Activated T-cell treated with anti-CD3 and anti-CD28 coated beads, Interleukin-2, amount 50 U/mL, for 24 hours (primary cell): ENCODE results near the gene ROMO1.
"Not testable (repeated sequence)": the region's sequence is repeated elsewhere in the genome, so short reads cannot be mapped to it uniquely, and the experiment has no call there.

Experiments
- DNase-seq: peaks from one replicate; pipeline ENCODE4 v3.0.0-alpha.2; 2020
- H3K27ac Mint-ChIP-seq: 2 replicates; pipeline ENCODE4 v1.8.0; 2020; ENCODE audit warnings: mild to moderate bottlenecking, mixed read lengths
- H3K27me3 Mint-ChIP-seq: 2 replicates; pipeline ENCODE4 v1.8.0; 2020; ENCODE audit warnings: mixed read lengths
- H3K36me3 Mint-ChIP-seq: 2 replicates; pipeline ENCODE4 v1.8.0; 2020; ENCODE audit warnings: low read depth, mixed read lengths
- H3K4me1 Mint-ChIP-seq: 2 replicates; pipeline ENCODE4 v1.8.0; 2020; ENCODE audit warnings: low read depth, mixed read lengths
- H3K4me3 Mint-ChIP-seq: 2 replicates; pipeline ENCODE4 v1.8.0; 2020; ENCODE audit warnings: mild to moderate bottlenecking, moderate library complexity, mixed read lengths
- H3K9me3 Mint-ChIP-seq: 2 replicates; pipeline ENCODE4 v1.8.0; 2020; ENCODE audit warnings: mixed read lengths

Gene ROMO1

GRCh38 chr20:35698298-35699126, 693 bp upstream of the ROMO1 start:
- H3K27ac Mint-ChIP-seq, result peak overlapping the region; percentile 99
- H3K36me3 Mint-ChIP-seq, result peaks cover 84% of the 10 kb centered on the region
- no peaks in the 10 kb centered on the region for H3K27me3 Mint-ChIP-seq
- H3K4me3 Mint-ChIP-seq, result peak overlapping the region; percentile 98
- H3K9me3 Mint-ChIP-seq, result no peaks in the 10 kb centered on the region
- peak; percentile 38 for DNase-seq
- H3K4me1 Mint-ChIP-seq, result peaks cover 52% of the 10 kb centered on the region

- DNase-seq, result no peak
- peak overlapping the region; percentile 99 for H3K27ac Mint-ChIP-seq
- H3K4me1 Mint-ChIP-seq, result peaks cover 60% of the 10 kb centered on the region
- H3K36me3 Mint-ChIP-seq, result peaks cover 89% of the 10 kb centered on the region
- no peaks in the 10 kb centered on the region for H3K27me3 Mint-ChIP-seq
- H3K4me3 Mint-ChIP-seq, result peak overlapping the region; percentile 98
- no peaks in the 10 kb centered on the region for H3K9me3 Mint-ChIP-seq
Measured at GRCh38 chr20:35699957-35700624, 886 bp downstream of the ROMO1 start.

GRCh38 chr20:35700625-35701148, 1.5 kb downstream of the ROMO1 start:
- Mint-ChIP-seq H3K4me1 (peaks cover 59% of the 10 kb centered on the region), H3K4me3 (peak overlapping the region; percentile 98), H3K36me3 (peaks cover 89% of the 10 kb centered on the region), H3K9me3 (no peaks in the 10 kb centered on the region), H3K27me3 (no peaks in the 10 kb centered on the region), H3K27ac (peak overlapping the region; percentile 99)
- peak; percentile 22 for DNase-seq

- Mint-ChIP-seq H3K27me3 (no peaks in the 10 kb centered on the region), H3K4me1 (peaks cover 54% of the 10 kb centered on the region), H3K4me3 (peak overlapping the region; percentile 34), H3K27ac (peak overlapping the region; percentile 87), H3K36me3 (peaks cover 93% of the 10 kb centered on the region), H3K9me3 (no peaks in the 10 kb centered on the region)
- DNase-seq, result peak; percentile 31
Measured at GRCh38 chr20:35702051-35702823, 3.0 kb downstream of the ROMO1 start.

- H3K27me3 Mint-ChIP-seq, result no peaks in the 10 kb centered on the region
- peaks cover 48% of the 10 kb centered on the region for H3K4me1 Mint-ChIP-seq
- peaks cover 92% of the 10 kb centered on the region for H3K36me3 Mint-ChIP-seq
- no peak overlapping the region for H3K4me3 Mint-ChIP-seq
- DNase-seq, result no peak
- no peaks in the 10 kb centered on the region for H3K9me3 Mint-ChIP-seq
- peak overlapping the region; percentile 87 for H3K27ac Mint-ChIP-seq
Measured at GRCh38 chr20:35702824-35703695, 3.9 kb downstream of the ROMO1 start.

GRCh38 chr20:35704514-35705261, 5.5 kb downstream of the ROMO1 start:
- Mint-ChIP-seq H3K9me3 (no peaks in the 10 kb centered on the region), H3K4me3 (no peak overlapping the region), H3K27me3 (no peaks in the 10 kb centered on the region), H3K4me1 (peaks cover 49% of the 10 kb centered on the region), H3K27ac (peak overlapping the region; percentile 62), H3K36me3 (peaks cover 95% of the 10 kb centered on the region)
- no peak for DNase-seq

GRCh38 chr20:35705894-35706293, 6.7 kb downstream of the ROMO1 start:
- Mint-ChIP-seq H3K27ac (peak overlapping the region; percentile 81), H3K4me1 (peaks cover 50% of the 10 kb centered on the region), H3K36me3 (peaks cover 95% of the 10 kb centered on the region)
- H3K9me3 Mint-ChIP-seq, H3K4me3 Mint-ChIP-seq, H3K27me3 Mint-ChIP-seq: not testable (repeated sequence)
- peak; percentile 26 for DNase-seq

- H3K9me3 Mint-ChIP-seq, H3K4me3 Mint-ChIP-seq, H3K27me3 Mint-ChIP-seq: not testable (repeated sequence)
- DNase-seq, result peak; percentile 25
- H3K27ac Mint-ChIP-seq, result peak overlapping the region; percentile 55
- H3K4me1 Mint-ChIP-seq, result peaks cover 52% of the 10 kb centered on the region
- peaks cover 97% of the 10 kb centered on the region for H3K36me3 Mint-ChIP-seq
Measured at GRCh38 chr20:35706591-35707529, 7.7 kb downstream of the ROMO1 start.

GRCh38 chr20:35708502-35708901, 9.3 kb downstream of the ROMO1 start:
- no peaks in the 10 kb centered on the region for H3K9me3 Mint-ChIP-seq
- no peak for DNase-seq
- H3K27ac Mint-ChIP-seq, result peak overlapping the region; percentile 93
- peaks cover 51% of the 10 kb centered on the region for H3K4me1 Mint-ChIP-seq
- no peaks in the 10 kb centered on the region for H3K27me3 Mint-ChIP-seq
- H3K36me3 Mint-ChIP-seq, result peaks cover 95% of the 10 kb centered on the region
- H3K4me3 Mint-ChIP-seq, result no peak overlapping the region

GRCh38 chr20:35709259-35709658, 10.1 kb downstream of the ROMO1 start:
- no peak for DNase-seq
- H3K9me3 Mint-ChIP-seq, result no peaks in the 10 kb centered on the region
- no peak overlapping the region for H3K4me3 Mint-ChIP-seq
- no peaks in the 10 kb centered on the region for H3K27me3 Mint-ChIP-seq
- H3K4me1 Mint-ChIP-seq, result peaks cover 53% of the 10 kb centered on the region
- peak overlapping the region; percentile 93 for H3K27ac Mint-ChIP-seq
- peaks cover 95% of the 10 kb centered on the region for H3K36me3 Mint-ChIP-seq

- Mint-ChIP-seq H3K4me1 (peaks cover 51% of the 10 kb centered on the region), H3K27ac (peak overlapping the region; percentile 93), H3K9me3 (no peaks in the 10 kb centered on the region), H3K4me3 (no peak overlapping the region), H3K27me3 (no peaks in the 10 kb centered on the region), H3K36me3 (peaks cover 94% of the 10 kb centered on the region)
- DNase-seq, result no peak
Measured at GRCh38 chr20:35710039-35710438, 10.8 kb downstream of the ROMO1 start.

- Mint-ChIP-seq H3K9me3 (no peaks in the 10 kb centered on the region), H3K4me1 (peaks cover 59% of the 10 kb centered on the region), H3K4me3 (peak overlapping the region; percentile 46), H3K36me3 (peaks cover 92% of the 10 kb centered on the region), H3K27ac (peak overlapping the region; percentile 93), H3K27me3 (no peaks in the 10 kb centered on the region)
- no peak for DNase-seq
Measured at GRCh38 chr20:35710884-35711587, 11.8 kb downstream of the ROMO1 start.
